OCI-LY1 (cell line): ENCODE measurements around the gene ATXN3.

Experiments
- H2AFZ ChIP-seq: fragments of 200-600 bp; sonication (generic), shearing (Covaris generic); 2 replicates; pipeline ENCODE4 v1.6.0; 2014; ENCODE audit warnings: antibody characterized with exemption, mild to moderate bottlenecking, low read length
- H3F3A ChIP-seq: fragments of 200-600 bp; sonication (generic), shearing (Covaris generic); 2 replicates; pipeline ENCODE4 v1.6.0; 2014; ENCODE audit warnings: mild to moderate bottlenecking, antibody characterized with exemption, low read length, moderate library complexity; ENCODE audit not compliant: insufficient read depth
- H3K27ac ChIP-seq: fragments of 200-600 bp; sonication (generic); 2 replicates; pipeline ENCODE4 v1.5.1; 2014; ENCODE audit warnings: low read length, mixed run types, mild to moderate bottlenecking, low read depth; ENCODE audit not compliant: poor library complexity, severe bottlenecking
- H3K27me3 ChIP-seq: fragments of 200-600 bp; sonication (generic); 2 replicates; pipeline ENCODE4 v1.6.0; 2014; ENCODE audit warnings: antibody characterized with exemption, mild to moderate bottlenecking, low read length, moderate library complexity; ENCODE audit not compliant: insufficient read depth
- H3K36me3 ChIP-seq: fragments of 200-600 bp; sonication (generic); 2 replicates; pipeline ENCODE4 v1.6.1; 2014; ENCODE audit warnings: mild to moderate bottlenecking, antibody characterized with exemption, low read length, moderate library complexity, mixed read lengths; ENCODE audit not compliant: insufficient read depth
- H3K4me1 ChIP-seq: fragments of 200-600 bp; sonication (generic); 2 replicates; pipeline ENCODE4 v1.5.1; 2014; ENCODE audit warnings: mild to moderate bottlenecking, low read length, moderate library complexity; ENCODE audit not compliant: insufficient read depth, severe bottlenecking
- H3K4me2 ChIP-seq: fragments of 200-600 bp; sonication (generic), shearing (Covaris generic); 2 replicates; pipeline ENCODE4 v1.6.1; 2014; ENCODE audit warnings: low read length
- H3K4me3 ChIP-seq: fragments of 200-600 bp; sonication (generic); 2 replicates; pipeline ENCODE4 v1.5.1; 2014; ENCODE audit warnings: low read length, low read depth, mild to moderate bottlenecking, mixed read lengths; ENCODE audit not compliant: poor library complexity, severe bottlenecking
- H3K79me2 ChIP-seq: fragments of 200-600 bp; shearing (Covaris generic); 2 replicates; pipeline ENCODE4 v1.6.1; 2016; ENCODE audit warnings: mixed run types, low read length, mixed read lengths; ENCODE audit not compliant: insufficient read depth
- H3K9ac ChIP-seq: fragments of 200-600 bp; sonication (generic), shearing (Covaris generic); 2 replicates; pipeline ENCODE4 v1.6.1; 2014; ENCODE audit warnings: mild to moderate bottlenecking, low read length, mixed read lengths
- H3K9me2 ChIP-seq: fragments of 200-600 bp; sonication (generic), shearing (Covaris generic); 2 replicates; pipeline ENCODE4 v1.6.1; 2014; ENCODE audit warnings: low read depth, mild to moderate bottlenecking, low read length, mixed read lengths
- H3K9me3 ChIP-seq: fragments of 200-600 bp; shearing (Covaris generic); 2 replicates; pipeline ENCODE4 v1.6.1; 2014; ENCODE audit warnings: low read length, mixed read lengths
- H4K20me1 ChIP-seq: fragments of 200-600 bp; sonication (generic), shearing (Covaris generic); 2 replicates; pipeline ENCODE4 v1.6.0; 2016; ENCODE audit warnings: mild to moderate bottlenecking, low read length; ENCODE audit not compliant: insufficient read depth
- CTCF ChIP-seq: fragments of 200-600 bp; sonication (generic), shearing (Covaris generic); IDR thresholded peaks from 2 replicates; pipeline ENCODE4 v1.5.1; 2017; ENCODE audit warnings: mild to moderate bottlenecking, antibody characterized with exemption, low read length, moderate library complexity, mixed read lengths
- EZH2 ChIP-seq: fragments of 200-600 bp; sonication (generic), shearing (Covaris generic); IDR thresholded peaks from 2 replicates; pipeline ENCODE4 v1.8.0; 2017; ENCODE audit warnings: borderline replicate concordance, mixed run types, mild to moderate bottlenecking, antibody characterized with exemption, low read length, moderate library complexity, mixed read lengths

Gene ATXN3

GRCh38 chr14:92033906-92034687, 72.3 kb downstream of the ATXN3 start:
- H3K4me3 ChIP-seq: no peak overlapping the region
- peaks cover 35% of the 10 kb centered on the region for H3K36me3 ChIP-seq
- H2AFZ ChIP-seq: no peak overlapping the region
- H3K9ac ChIP-seq: no peak overlapping the region
- no peaks in the 10 kb centered on the region for H3K9me2 ChIP-seq
- peaks cover 31% of the 10 kb centered on the region for H3K4me1 ChIP-seq
- TF ChIP-seq CTCF (no peak), EZH2 (no peak)
- H3F3A ChIP-seq: no peaks in the 10 kb centered on the region
- H3K27me3 ChIP-seq: no peaks in the 10 kb centered on the region
- no peaks in the 10 kb centered on the region for H4K20me1 ChIP-seq
- H3K79me2 ChIP-seq: peaks cover 40% of the 10 kb centered on the region
- no peak overlapping the region for H3K4me2 ChIP-seq
- H3K9me3 ChIP-seq: no peaks in the 10 kb centered on the region
- H3K27ac ChIP-seq: no peak overlapping the region

GRCh38 chr14:92033433-92033832, 72.9 kb downstream of the ATXN3 start:
- Histone ChIP-seq H2AFZ (no peak overlapping the region), H4K20me1 (no peaks in the 10 kb centered on the region), H3K9me3 (no peaks in the 10 kb centered on the region), H3K9me2 (no peaks in the 10 kb centered on the region), H3K79me2 (peaks cover 33% of the 10 kb centered on the region), H3K4me1 (peaks cover 25% of the 10 kb centered on the region), H3K4me2 (no peak overlapping the region), H3K27ac (no peak overlapping the region), H3K9ac (no peak overlapping the region), H3K36me3 (peaks cover 35% of the 10 kb centered on the region), H3K27me3 (no peaks in the 10 kb centered on the region), H3F3A (no peaks in the 10 kb centered on the region), H3K4me3 (no peak overlapping the region)
- TF ChIP-seq CTCF: no peak
- no peak for TF ChIP-seq EZH2

- Histone ChIP-seq H3K36me3 (peaks cover 42% of the 10 kb centered on the region), H3K9me3 (no peaks in the 10 kb centered on the region), H3K9ac (no peak overlapping the region), H3K4me3 (no peak overlapping the region), H3K4me2 (no peak overlapping the region), H3K27me3 (no peaks in the 10 kb centered on the region), H3F3A (no peaks in the 10 kb centered on the region), H2AFZ (no peak overlapping the region), H3K9me2 (no peaks in the 10 kb centered on the region), H4K20me1 (no peaks in the 10 kb centered on the region), H3K79me2 (no peaks in the 10 kb centered on the region), H3K27ac (no peak overlapping the region), H3K4me1 (no peaks in the 10 kb centered on the region)
- TF ChIP-seq CTCF: no peak
- no peak for TF ChIP-seq EZH2
These were observed 79.7 kb downstream of the ATXN3 start for GRCh38 chr14:92026548-92027190.
